ENCODE results near the gene ZBTB16. TPM values are rescaled to one million over a fixed set of nuclear protein-coding genes. Genes with fewer than 3 reads are reported as not detected.

The ZBTB16 gene
- total and polyA plus RNA-seq, 8 donors = 3.4 to 55.6 (median 9.5) TPM

GRCh38 chr11:114162719-114163123, 103.2 kb downstream of the ZBTB16 start:
- H3K4me1 ChIP-seq = peaks cover 84 to 99% of the 10 kb centered on the region in 2 donors
- no peak overlapping the region for H3K4me3 ChIP-seq
- DNase-seq (peak in 3 of 4 donors; percentile 83 to 97 (median 96)), ATAC-seq (peak; percentile 68)
- intact Hi-C loops (cut with DNase I) = loop anchor here in 1 of 2 donors (10.0 kb wide), 1 partner anchor 98 kb away; no protein-coding TSS in a partner anchor
- no peaks in the 10 kb centered on the region for H3K27me3 ChIP-seq
- no peaks in the 10 kb centered on the region for H3K9me3 ChIP-seq
- no peak for TF ChIP-seq CTCF (IDR thresholded peaks at IDR 0.05)
- peaks cover 0 to 6% of the 10 kb centered on the region in 2 donors for H3K36me3 ChIP-seq
- peak overlapping the region; percentile 75 to 84 for H3K27ac ChIP-seq

DNA sequence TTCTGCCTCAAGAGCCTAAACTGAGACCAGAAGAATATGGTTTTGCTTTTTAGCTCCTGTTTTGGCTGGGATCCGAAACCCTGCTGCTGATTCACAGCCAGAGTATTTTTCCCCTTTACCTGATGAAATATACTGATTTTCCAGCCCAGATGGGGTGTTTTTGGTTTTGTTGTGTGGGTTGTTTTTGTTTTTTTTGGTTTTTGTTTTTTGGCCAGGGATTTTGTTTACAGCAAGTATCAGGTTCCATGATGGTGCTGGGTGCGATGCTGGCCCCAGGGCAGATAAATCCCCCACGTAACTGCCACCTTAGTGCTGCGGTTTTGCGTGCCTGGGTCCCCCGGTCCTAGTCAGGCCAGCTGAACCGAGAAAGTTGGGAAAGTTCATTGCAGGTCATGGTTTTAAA, 103.7 kb downstream of the ZBTB16 start:
- Histone ChIP-seq H3K4me3 (no peak overlapping the region), H3K9me3 (no peaks in the 10 kb centered on the region), H3K36me3 (peaks cover 0 to 6% of the 10 kb centered on the region in 2 donors), H3K27ac (peak overlapping the region; percentile 75 to 84), H3K4me1 (peaks cover 86 to 99% of the 10 kb centered on the region in 2 donors), H3K27me3 (no peaks in the 10 kb centered on the region)
- no peak for DNase-seq
- intact Hi-C loops (cut with DNase I) = loop anchor here in 1 of 2 donors (10.0 kb wide), 1 partner anchor 98 kb away; no protein-coding TSS in a partner anchor
- TF ChIP-seq CTCF (IDR thresholded peaks at IDR 0.05) = no peak
- ATAC-seq = no peak

- H3K27ac ChIP-seq = peak overlapping the region; percentile 75 to 84
- peaks cover 0 to 2% of the 10 kb centered on the region in 2 donors for H3K36me3 ChIP-seq
- no peak for ATAC-seq
- no peaks in the 10 kb centered on the region for H3K9me3 ChIP-seq
- no peak for TF ChIP-seq CTCF (IDR thresholded peaks at IDR 0.05)
- no peak overlapping the region for H3K4me3 ChIP-seq
- H3K4me1 ChIP-seq = peaks cover 89 to 99% of the 10 kb centered on the region in 2 donors
- DNase-seq = peak in 1 of 4 donors; percentile 51
- intact Hi-C loops (cut with DNase I) = loop anchor here in 1 of 2 donors (10.0 kb wide), 1 partner anchor 99 kb away; no protein-coding TSS in a partner anchor
- no peaks in the 10 kb centered on the region for H3K27me3 ChIP-seq
Observed at GRCh38 chr11:114163830-114164401, 104.4 kb downstream of the ZBTB16 start.

DNA sequence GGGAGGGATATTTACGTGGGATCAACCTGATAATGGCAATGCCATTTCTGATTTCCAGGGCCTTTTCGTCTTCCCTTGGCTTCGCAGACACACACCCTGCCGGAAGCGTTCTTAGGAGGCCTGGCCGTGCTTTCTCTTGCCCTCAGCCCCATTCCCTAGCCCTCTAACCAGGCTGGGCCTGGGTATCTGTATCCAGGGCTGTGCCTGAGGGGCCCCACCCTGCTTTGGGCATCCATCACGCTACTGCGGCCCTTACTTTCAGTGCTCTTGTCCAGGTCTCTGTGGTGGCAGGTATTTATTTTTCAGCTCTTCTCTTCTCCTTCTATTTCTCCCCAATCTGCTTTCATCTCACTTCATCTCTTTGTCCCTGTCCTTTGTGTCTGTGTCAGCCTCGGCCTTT, 105.0 kb downstream of the ZBTB16 start:
- Histone ChIP-seq H3K36me3 (no peaks in the 10 kb centered on the region), H3K27ac (peak overlapping the region; percentile 75 to 84), H3K4me3 (no peak overlapping the region), H3K4me1 (peaks cover 89 to 99% of the 10 kb centered on the region in 2 donors), H3K27me3 (no peaks in the 10 kb centered on the region), H3K9me3 (no peaks in the 10 kb centered on the region)
- ATAC-seq = no peak
- intact Hi-C loops (cut with DNase I) = loop anchor here in 1 of 2 donors (10.0 kb wide), 1 partner anchor 100 kb away; no protein-coding TSS in a partner anchor
- DNase-seq = no peak
- TF ChIP-seq CTCF (IDR thresholded peaks at IDR 0.05) = no peak

GRCh38 chr11:114165326-114166230, 106.1 kb downstream of the ZBTB16 start:
- TF ChIP-seq CTCF (IDR thresholded peaks at IDR 0.05) = no peak
- peaks cover 81 to 99% of the 10 kb centered on the region in 2 donors for H3K4me1 ChIP-seq
- DNase-seq (no peak), ATAC-seq (no peak)
- H3K9me3 ChIP-seq = no peaks in the 10 kb centered on the region
- H3K4me3 ChIP-seq = no peak overlapping the region
- intact Hi-C loops (cut with DNase I) = loop anchor here in 1 of 2 donors (10.0 kb wide), 1 partner anchor 101 kb away; no protein-coding TSS in a partner anchor
- H3K27ac ChIP-seq = peak overlapping the region; percentile 75 to 84
- H3K36me3 ChIP-seq = no peaks in the 10 kb centered on the region
- H3K27me3 ChIP-seq = no peaks in the 10 kb centered on the region

All from left lung (tissue), 10 donors.